Hepatic stellate cell (primary cell): ENCODE data around the gene DTNA.
"Not testable (repeated sequence)": the region's sequence is repeated elsewhere in the genome, so short reads cannot be mapped to it uniquely, and the experiment has no call there.

Experiments
- DNase-seq: peaks from one replicate; pipeline ENCODE4 v3.0.0; 2011; ENCODE audit warnings: low spot score

Gene DTNA

DNA sequence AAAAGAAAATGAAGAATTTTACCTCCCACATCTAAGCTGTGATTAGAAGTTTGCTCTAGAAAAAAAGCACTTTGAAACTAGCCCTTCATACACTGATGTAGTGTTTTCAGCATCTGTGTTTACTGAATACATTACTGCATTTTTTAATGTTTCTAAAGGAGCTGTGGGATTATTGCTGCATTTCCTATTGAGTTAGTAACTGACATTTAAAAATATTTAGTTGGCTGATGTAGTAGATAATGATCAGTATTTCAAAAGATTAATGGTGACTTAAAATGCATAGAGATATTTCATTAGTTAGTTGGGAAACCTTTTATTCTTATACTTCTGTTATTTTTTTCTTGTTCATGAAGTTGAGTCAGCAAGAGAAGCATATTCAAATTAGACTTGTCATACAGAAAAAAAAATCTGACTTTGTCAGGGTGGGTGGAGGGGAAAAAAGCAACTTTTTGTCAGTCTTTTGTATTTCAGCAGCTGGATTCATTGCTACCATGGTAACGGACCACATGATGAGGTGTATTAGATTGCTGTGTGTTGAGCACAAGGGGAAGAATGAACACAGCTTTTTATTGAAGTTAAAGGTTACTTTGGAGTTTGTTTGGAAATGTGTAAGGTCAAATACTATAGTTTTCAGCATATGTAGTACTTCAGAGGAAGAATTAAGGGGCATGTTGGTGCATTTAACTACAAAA lies at the start of gene DTNA:
Gene DTNA, plus strand, starts transcription at position 549 of the 692 bp plus-strand sequence. CDS start 45,679 bp downstream, outside the sequence.
- peak; percentile 40 for DNase-seq

DNA sequence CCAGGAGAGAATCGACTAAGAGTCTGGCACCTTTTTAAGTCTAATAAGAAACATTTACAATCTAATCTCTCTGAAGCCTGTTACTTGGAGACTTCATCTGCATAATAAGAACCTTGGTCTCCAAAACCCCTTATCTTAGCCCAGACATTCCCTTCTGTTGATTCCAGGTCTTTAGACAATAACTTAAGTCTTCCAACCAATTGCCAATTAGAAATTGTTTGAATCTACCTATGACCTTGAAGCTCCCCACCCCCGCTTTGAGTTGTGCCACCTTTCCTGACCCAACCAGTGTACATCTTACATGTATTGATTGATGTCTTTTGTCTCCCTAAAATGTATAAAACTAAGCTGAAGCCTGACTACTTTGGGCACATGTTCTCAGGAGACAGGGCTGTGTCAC lies 49.5 kb upstream of the DTNA start:
- DNase-seq = no peak

GRCh38 chr18:34661464-34662087 lies 48.5 kb upstream of the DTNA start:
- peak; percentile 34 for DNase-seq

DNA sequence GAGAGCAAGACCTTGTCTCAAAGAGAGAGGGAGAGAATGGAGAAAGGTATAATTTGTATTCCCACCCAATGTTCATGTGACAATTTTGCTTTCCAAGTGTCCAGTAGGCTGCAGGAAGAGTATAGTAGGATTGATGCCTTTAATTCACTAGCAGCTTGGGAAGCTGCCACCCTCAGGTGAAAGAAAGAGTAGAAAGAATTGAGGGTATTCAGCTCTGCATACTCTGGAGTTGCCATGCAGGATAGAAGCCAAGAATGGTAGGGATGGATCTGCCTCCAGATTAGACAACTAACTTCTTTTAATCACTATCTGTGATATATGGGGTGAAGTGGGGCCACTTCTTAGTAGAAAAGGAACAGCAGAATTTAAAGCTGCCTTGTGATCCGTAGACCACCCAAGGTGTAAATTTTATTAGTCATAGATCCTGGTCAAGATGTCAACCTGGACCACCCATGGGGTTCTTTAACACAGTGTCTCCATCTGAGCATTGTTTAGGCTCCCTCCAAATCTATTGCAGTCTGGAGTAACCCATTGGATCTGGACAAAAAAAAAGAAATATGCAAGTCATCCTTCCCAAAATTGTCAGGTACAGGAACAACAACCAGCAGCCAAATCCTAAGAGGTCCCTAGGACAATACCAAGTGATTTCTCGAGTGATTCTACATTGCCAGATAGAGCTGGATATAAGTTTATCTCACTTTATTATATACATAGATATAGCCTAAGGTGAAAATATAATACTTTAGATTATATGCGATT lies 33.1 kb upstream of the DTNA start:
- no peak for DNase-seq

DNA sequence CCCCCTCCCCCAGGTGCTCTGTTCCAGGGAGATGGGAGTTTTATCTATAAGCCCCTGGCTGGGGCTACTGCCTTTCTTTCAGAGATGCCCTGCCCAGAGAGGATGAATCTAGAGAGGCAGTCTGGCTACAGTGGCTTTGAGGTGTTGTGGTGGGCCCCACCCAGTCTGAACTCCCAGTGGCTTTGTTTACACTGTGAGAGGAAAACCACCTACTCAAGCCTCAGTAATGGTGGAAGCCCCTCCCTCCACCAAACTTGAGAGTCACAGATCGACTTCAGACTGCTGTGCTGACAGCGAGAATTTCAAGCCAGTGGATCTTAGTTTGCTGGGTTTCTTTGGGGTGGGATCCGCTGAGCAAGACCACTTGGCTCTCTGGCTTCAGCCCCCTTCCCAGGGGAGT lies 20.3 kb upstream of the DTNA start:
- not testable (repeated sequence) for DNase-seq

DNA sequence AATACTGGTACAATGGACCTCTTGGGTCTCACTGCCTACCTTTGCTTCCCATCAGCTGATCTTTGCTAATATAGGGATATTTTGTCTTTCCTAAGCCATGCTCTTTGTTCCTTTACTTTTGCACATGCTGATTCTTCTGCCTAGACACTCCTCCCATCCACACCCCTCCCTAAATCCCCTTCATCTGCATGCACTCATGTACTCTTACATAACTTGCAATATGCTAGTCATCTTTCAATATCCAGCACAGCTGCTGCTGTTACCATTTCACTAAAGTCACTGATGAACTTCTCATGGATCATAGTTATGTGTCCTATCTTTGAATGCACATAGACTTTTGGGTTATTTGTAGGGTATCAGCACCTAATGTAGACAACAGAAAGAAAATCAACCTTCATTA lies 18.5 kb upstream of the DTNA start:
- no peak for DNase-seq

DNA sequence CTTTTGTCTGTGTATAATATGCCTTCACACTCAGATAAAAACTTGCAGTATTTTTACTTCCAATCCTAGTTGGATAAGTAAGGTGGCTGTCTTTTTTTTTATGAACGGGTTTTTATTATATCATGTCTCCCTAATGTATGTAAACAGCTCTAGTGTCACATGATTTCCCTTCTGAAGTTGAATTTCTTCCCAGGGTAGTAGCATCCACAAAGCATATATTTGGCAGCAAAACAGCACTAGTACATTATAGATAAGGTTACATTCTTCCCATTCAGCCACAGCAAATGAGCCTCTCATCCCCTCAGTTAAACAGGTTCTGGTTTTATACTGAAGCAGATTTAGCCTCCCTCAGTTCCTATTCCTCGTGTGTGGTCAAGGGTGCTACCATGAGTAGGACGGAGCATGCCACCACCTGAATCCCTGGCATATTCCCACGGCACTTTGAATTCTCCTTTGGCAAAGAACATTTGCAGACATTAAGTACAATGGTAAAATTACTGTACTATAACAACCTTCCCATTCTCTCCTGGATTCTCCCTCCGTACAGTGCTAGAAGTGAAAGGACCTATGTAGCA lies 15.4 kb upstream of the DTNA start:
- no peak for DNase-seq

DNA sequence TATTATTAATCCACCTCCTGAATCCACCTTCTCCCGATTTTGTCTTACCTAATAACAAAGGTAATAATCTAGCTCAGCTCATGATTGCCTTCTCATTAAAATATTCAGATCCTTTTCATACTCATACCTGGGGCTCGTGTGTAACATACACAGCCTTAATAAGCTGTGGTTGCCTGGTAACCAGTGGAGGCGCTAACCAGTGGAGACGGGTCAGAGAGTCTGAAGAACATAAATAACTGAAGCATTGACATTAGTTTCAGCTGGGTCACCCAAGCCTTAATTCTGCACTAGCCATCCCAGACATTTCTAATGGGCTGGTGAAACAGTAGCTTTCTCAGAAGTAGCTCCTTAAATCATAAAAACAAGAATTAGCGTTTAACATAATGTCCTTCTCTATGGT lies 14.8 kb upstream of the DTNA start:
- DNase-seq = no peak

DNA sequence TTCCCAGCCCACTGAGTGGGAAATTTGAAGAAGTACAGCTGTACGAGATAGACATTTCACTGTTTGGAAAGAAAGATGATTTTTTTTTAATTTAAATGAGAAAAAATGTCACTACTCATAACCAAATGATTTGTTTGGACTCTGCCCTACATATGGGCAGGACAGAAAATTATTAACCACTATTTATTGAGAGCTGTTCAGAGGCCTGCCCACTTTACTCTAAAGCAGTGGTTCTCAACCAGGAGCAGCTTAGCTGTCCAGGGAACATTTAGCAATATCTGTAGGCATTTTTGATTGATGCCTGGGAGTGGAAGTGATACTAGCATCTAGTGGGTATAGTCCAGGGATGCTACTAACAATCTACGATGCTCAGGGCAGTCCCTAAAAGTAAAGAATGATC lies 13.4 kb upstream of the DTNA start:
- DNase-seq = no peak

DNA sequence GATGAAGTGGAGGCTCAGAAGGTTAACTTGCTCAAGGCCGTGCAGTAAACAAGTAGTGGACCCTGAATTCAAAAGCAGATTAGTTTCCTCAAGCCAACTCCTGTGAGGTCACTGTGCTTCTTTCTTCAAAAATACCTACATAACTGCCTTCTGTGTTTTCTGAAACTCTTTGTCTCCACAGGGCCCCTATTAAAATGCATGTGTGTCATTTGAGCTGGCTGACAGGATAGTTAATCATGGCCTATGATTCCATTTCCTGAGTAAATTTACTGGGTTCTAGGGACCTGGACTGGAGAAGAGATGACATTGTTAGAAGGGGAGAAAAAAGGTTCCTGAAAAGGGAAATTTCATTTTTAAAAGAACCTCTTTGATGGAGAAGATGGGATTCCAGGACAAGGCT lies 12.9 kb upstream of the DTNA start:
- DNase-seq = no peak

DNA sequence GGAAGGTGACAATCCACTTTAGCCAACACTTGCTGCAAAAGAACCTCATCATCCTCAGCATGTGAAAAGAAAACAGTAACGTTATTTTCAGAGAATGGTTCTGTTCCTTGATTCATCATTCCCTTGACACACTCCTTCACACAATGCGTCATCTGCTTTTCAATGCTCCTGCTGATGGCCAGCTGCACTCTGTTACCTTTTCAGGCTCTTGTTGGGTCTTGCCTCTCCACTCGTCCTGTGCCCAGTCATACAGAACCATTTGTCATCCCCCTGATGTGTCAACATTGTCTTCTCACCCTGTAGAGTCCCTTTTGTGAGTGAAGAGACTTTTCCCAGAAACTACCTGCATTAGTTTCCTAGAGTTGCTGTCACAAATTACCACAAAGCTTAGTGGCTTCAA lies 12.2 kb upstream of the DTNA start:
- no peak for DNase-seq

GRCh38 chr18:34701911-34702310 lies 8.2 kb upstream of the DTNA start:
- no peak for DNase-seq

DNA sequence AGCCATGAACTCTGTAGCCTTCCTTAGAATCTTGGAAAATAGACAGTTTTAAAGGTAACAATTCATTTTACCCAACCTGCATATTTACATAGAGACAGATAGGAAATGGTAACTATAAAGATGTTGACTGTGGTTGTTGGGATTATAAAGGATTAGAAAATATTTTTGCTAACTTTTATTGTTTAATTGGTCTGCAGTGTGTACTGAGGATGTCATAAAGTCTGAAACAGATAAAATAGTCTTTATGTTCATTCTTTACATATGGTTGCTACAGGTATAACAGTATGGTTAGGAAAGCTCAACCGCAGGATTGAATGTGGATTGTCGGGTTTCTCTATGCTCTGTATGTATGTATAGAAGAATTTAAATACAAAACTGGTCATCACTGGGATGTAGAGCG lies 7.3 kb upstream of the DTNA start:
- no peak for DNase-seq

DNA sequence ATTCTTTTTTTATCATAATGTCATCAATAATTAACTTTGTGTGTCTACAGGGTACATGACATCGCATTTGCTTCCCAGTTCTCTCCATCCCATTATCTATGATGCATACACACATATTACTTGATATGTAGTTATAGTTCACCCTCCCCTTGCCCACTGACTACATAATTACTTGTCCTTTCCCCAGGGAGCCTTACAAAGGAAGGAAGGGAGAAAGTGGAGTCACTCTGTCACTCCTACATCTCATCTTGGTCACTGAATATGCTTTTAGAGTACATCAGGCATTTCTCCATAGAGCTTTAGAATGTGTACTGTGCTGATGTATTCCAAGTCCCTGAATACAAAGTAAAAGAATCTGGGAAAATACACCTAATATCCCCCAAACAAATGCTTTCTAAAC lies 6.0 kb upstream of the DTNA start:
- DNase-seq = no peak

- DNase-seq = no peak
Measured at GRCh38 chr18:34704823-34705222, 5.3 kb upstream of the DTNA start.

DNA sequence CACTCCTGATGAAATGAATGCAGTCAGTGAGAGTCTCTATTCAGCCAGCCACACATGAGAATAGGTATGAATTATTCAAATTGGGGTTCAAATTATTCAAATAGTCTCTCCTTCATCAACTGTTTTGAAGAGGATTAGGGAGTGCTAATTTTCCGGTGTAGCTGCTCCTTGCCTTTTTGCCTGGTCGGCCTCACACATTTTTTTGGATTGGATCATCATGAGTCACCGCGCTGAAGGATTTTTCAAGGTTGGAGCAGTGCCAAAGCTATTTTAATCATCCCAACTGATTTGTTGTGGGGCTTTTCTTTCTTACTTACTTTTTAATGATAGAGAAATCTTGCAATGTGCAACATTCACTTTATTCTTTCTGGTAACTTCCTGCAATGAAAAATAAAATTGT lies 2.4 kb upstream of the DTNA start:
- DNase-seq = peak; percentile 31

DNA sequence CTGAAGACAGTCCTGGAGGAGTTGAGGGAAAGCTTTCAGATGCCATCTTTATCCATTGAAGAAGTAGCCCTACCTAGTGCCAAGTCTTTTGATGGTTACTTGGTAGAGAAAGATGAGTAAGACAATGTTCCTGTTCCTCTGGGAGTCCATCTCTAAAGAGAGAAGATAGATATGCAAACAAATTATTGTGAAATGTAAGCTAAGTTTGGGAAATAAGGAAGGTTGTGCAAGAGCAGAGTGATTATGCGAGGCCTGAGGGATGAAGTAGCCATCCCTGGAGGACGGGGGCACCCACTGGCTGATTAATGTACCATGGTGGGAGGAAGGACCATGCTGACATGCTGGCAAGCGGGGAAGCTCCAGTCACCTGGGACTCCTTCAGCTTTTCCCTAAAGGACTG lies 994 bp upstream of the DTNA start:
- DNase-seq = peak; percentile 8

DNA sequence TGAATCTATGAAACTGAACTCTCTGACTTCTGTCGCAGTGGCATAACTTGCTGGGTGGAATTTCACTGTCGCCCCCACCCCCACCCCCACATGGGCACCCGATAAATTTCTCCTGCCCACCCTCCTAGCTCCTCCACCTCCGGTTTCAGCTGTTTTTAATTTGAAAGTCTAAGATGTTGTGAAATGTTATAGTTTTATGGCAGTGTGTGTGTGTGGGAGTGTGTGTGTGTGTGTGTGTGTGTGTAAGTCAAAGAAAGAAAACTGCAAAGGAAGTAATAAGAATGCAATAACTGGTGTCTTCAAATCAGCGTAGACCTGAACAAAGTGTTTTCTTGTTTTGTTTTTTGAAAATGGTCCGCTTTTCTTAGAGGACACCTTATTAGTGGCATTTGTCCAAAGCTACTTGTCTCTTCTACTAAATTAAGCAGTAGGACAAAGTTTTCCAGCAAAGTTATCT lies 388 bp downstream of the DTNA start:
- no peak for DNase-seq

- DNase-seq = peak; percentile 26
Measured at GRCh38 chr18:34710934-34711333, 836 bp downstream of the DTNA start.

- not testable (repeated sequence) for DNase-seq
Measured at GRCh38 chr18:34716111-34716510, 6.0 kb downstream of the DTNA start.

DNA sequence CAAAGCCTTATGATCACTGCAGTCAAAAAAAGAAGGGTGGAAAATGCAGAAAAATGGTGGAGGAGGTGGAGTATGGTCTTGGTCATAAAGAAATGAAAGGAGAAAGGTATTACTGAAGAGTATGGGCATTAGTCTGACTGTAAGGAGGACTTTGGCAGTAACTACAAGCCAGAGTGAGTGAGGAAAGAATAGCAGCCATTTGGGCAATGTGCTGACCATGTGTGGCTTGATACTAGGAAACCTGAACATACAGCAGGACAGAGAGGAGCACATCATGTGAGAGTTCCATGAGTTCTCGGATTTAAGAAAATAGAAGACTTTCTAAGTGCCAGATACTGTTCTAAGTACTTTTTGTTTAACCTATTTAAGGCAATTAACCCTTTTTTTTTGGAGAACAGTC lies 8.5 kb downstream of the DTNA start:
- no peak for DNase-seq

DNA sequence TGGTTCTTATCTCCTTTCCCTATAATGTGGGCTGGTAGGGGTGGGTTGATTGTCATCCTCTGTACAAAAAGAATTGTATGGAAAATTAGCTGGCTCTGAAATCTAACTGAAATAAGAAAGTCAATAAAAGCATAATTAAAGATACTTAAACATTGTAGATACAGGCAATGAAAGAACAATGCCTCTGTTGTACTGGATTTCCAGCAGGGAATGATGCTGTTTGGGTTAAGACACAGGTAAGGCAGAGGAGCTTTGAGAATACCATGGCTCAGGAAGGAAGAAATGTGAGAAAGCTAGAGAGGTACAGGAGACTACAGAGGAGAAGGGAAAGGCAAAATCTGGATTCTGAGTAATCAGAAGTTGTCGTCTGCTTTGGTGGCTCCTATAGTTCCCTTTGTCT lies 10.1 kb downstream of the DTNA start:
- DNase-seq = no peak

DNA sequence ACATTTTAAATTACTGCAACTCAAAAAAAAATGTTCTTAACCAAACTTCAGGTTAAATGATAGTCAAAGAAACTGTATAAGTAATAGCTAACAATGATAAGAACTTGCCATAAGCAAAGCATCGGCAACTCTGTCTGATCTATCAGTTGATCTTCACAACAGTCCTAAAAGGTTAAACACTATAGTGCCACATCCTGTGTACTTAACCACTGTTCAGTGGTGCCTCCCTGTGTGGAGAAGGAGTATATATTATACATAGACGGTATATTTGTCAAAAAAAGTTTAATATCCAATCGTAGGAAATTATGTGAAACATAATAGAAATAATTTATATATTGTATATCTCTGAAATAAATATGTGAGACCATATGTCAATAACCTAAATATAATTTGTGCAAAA lies 13.0 kb downstream of the DTNA start:
- DNase-seq = no peak
